ENCODE results near the gene CLIP1.
"Not testable (repeated sequence)": the region's sequence is repeated elsewhere in the genome, so short reads cannot be mapped to it uniquely, and the experiment has no call there.

CLIP1 gene

DNA sequence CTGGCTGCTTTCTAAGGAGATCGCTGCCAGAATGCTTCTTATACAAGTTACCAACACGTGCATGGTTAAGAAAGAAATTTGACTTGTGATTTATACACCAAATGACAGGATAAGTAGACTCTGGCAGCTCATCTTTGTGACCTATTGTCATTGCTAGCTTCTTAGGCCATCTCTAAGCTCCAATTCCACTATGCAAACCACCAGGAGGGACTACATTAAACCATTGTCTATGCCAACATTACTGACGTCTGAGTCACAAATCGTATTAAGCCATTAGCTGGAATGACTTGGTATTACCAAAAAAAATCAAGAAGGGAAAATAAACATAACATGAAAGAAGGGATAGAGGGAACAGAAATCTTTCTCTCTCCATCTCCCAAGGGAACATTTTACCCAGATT is 140.4 kb downstream of the CLIP1 start:
- DNase-seq (ENCODE audit: low spot score), result no peak
- TF ChIP-seq, protein P1, sequence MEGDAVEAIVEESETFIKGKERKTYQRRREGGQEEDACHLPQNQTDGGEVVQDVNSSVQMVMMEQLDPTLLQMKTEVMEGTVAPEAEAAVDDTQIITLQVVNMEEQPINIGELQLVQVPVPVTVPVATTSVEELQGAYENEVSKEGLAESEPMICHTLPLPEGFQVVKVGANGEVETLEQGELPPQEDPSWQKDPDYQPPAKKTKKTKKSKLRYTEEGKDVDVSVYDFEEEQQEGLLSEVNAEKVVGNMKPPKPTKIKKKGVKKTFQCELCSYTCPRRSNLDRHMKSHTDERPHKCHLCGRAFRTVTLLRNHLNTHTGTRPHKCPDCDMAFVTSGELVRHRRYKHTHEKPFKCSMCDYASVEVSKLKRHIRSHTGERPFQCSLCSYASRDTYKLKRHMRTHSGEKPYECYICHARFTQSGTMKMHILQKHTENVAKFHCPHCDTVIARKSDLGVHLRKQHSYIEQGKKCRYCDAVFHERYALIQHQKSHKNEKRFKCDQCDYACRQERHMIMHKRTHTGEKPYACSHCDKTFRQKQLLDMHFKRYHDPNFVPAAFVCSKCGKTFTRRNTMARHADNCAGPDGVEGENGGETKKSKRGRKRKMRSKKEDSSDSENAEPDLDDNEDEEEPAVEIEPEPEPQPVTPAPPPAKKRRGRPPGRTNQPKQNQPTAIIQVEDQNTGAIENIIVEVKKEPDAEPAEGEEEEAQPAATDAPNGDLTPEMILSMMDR (IDR thresholded peaks at IDR 0.05; ENCODE audit: extremely low read depth, missing control alignments), result no peak

- TF ChIP-seq, protein P1 (IDR thresholded peaks at IDR 0.05; ENCODE audit: extremely low read depth, missing control alignments), result no peak
- DNase-seq (ENCODE audit: low spot score), result no peak
Observed at GRCh38 chr12:122276242-122276641, 146.2 kb downstream of the CLIP1 start.

DNA sequence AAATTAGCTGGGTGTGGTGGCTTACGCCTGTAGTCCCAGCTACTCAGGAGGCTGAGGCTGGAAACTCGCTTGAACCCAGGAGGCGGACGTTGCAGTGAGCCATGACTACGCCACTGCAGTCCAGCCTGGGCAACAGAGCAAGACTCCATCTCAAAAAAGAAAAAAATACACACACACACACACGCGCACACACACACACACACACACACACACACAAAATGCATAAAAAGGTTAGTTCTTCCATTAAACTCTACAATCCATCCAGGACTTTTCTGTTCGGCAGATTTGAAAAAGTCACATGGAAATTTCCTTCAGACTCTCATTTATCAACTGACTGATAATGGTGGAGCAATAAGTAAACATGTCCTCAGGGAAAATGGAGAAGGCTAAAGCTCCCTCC is 147.0 kb downstream of the CLIP1 start:
- DNase-seq (ENCODE audit: low spot score), result no peak

DNA sequence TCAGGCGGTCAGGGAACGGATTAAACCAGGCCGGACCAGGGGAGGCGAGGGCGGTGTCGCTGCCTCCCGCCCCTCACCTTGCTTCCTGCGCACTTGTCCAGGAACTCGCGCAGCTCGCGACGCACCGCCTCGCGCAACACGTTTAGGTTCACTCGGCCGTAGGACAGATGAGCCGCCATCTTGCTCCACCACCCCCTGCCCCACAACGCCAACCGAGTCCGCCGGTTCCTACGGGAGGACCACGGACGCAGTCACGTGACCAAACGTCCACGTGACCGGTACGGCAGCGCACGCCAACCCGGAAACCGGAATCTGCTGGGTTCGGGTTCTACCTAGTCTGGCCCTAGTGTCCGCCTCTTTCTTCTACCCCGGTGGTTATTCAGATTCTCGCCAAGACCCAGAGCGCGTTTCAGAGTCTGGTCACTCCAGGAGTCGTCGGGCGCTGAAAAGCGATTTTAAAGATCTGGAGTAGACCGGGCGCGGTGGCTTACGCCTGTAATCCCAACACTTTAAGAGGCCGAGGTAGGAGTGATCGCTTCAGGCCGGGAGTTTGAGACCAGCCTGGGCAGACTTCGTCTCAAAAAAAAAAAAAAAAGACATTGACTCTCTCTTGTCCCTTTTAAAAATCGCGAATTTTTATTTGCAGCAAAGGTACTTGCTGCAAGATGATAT is 156.1 kb downstream of the CLIP1 start, which contains the start of gene VPS33A:
Gene VPS33A (minus strand): TSS at position 265 of the 672 bp plus-strand sequence. CDS start 86 bp downstream, at position 179.
- TF ChIP-seq, protein P1 (IDR thresholded peaks at IDR 0.05; ENCODE audit: extremely low read depth, missing control alignments), result no peak

More for the DNA sequence above, 147.0 kb downstream of the CLIP1 start:
- TF ChIP-seq, protein P1 (IDR thresholded peaks at IDR 0.05; ENCODE audit: extremely low read depth, missing control alignments), result no peak

GRCh38 chr12:122265886-122266229 is 156.6 kb downstream of the CLIP1 start:
- DNase-seq (ENCODE audit: low spot score), result peak; percentile 36
- TF ChIP-seq, protein P1 (IDR thresholded peaks at IDR 0.05; ENCODE audit: extremely low read depth, missing control alignments), result no peak

More for the DNA sequence above, 156.1 kb downstream of the CLIP1 start, which contains the start of gene VPS33A:
- DNase-seq (ENCODE audit: low spot score), result peak; percentile 91

GRCh38 chr12:122265476-122265875 is 157.0 kb downstream of the CLIP1 start:
- DNase-seq (ENCODE audit: low spot score), result no peak
- TF ChIP-seq, protein P1 (IDR thresholded peaks at IDR 0.05; ENCODE audit: extremely low read depth, missing control alignments), result no peak

GRCh38 chr12:122260735-122261134 is 161.7 kb downstream of the CLIP1 start:
- DNase-seq (ENCODE audit: low spot score), result not testable (repeated sequence)

DNA sequence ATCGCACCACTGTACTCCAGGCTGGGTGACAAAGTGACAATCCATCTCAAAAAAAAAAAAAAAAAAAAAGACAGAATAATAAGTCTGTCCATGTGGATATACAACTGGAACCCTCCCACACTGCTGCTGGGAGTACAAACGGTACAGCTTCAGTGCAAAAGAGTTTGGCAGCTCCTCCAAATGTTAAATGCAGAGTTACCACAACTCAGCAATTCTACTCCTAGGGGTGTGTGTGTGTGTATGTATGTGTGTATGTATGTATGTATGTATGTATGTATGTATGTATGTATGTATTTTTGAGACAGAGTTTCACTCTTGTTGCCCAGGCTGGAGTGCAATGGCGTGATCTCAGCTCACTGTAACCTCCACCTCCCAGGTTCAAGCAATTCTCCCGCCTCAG is 163.5 kb downstream of the CLIP1 start:
- not testable (repeated sequence) for DNase-seq (ENCODE audit: low spot score)

DNA sequence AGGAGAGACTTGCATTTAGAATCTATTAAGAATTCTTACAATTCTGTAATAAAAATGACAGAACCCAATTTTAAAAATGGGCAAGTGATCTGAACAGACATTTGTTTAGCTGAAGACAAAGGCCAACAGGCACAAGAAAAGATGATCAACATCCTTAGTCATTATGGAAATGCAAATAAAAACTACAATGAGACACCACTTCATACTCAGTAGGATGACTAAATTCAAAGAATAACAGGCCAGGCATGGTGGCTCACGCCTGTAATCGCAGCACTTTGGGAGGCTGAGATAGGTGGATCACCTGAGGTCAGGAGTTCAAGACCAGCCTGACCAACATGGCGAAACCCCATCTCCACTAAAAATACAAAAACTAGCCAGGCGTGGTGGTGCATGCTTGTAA is 164.0 kb downstream of the CLIP1 start:
- not testable (repeated sequence) for DNase-seq (ENCODE audit: low spot score)

All from GM20000 (cell line).